GM12875 (cell line): ENCODE data around the gene AACS.
A peak's percentile ranks its signal among the peaks of the same experiment; 100 is the strongest.
"Not testable (repeated sequence)": the region's sequence is repeated elsewhere in the genome, so short reads cannot be mapped to it uniquely, and the experiment has no call there.

Source experiments
- H3K4me3 ChIP-seq: one replicate; pipeline ENCODE4 v1.5.1; 2011; ENCODE audit warnings: low read depth, low read length, control low read depth
- TF ChIP-seq, protein P1 (sequence below): IDR thresholded peaks from 2 replicates; pipeline ENCODE4 v1.5.1; 2011; ENCODE audit warnings: low read depth, mild to moderate bottlenecking, control low read depth, inconsistent platforms, low read length, moderate library complexity, borderline replicate concordance; ENCODE audit not compliant: insufficient read depth

AACS gene

GRCh38 chr12:125056306-125056705 is 8.9 kb upstream of the AACS start:
- TF ChIP-seq, protein P1, sequence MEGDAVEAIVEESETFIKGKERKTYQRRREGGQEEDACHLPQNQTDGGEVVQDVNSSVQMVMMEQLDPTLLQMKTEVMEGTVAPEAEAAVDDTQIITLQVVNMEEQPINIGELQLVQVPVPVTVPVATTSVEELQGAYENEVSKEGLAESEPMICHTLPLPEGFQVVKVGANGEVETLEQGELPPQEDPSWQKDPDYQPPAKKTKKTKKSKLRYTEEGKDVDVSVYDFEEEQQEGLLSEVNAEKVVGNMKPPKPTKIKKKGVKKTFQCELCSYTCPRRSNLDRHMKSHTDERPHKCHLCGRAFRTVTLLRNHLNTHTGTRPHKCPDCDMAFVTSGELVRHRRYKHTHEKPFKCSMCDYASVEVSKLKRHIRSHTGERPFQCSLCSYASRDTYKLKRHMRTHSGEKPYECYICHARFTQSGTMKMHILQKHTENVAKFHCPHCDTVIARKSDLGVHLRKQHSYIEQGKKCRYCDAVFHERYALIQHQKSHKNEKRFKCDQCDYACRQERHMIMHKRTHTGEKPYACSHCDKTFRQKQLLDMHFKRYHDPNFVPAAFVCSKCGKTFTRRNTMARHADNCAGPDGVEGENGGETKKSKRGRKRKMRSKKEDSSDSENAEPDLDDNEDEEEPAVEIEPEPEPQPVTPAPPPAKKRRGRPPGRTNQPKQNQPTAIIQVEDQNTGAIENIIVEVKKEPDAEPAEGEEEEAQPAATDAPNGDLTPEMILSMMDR = no peak
- H3K4me3 ChIP-seq = no peak overlapping the region

- no peak overlapping the region for H3K4me3 ChIP-seq
- TF ChIP-seq, protein P1 = no peak
These were observed 7.5 kb upstream of the AACS start for GRCh38 chr12:125057708-125058107.

GRCh38 chr12:125061229-125061628 is 4.0 kb upstream of the AACS start:
- no peak overlapping the region for H3K4me3 ChIP-seq
- TF ChIP-seq, protein P1 = no peak

GRCh38 chr12:125063522-125063921 is 1.7 kb upstream of the AACS start:
- not testable (repeated sequence) for H3K4me3 ChIP-seq

- TF ChIP-seq, protein P1 = no peak
- no peak overlapping the region for H3K4me3 ChIP-seq
These were observed 743 bp upstream of the AACS start for GRCh38 chr12:125064492-125064891.

GRCh38 chr12:125065919-125066570 is 810 bp downstream of the AACS start:
- TF ChIP-seq, protein P1 = no peak
- peak overlapping the region; percentile 92 for H3K4me3 ChIP-seq

DNA sequence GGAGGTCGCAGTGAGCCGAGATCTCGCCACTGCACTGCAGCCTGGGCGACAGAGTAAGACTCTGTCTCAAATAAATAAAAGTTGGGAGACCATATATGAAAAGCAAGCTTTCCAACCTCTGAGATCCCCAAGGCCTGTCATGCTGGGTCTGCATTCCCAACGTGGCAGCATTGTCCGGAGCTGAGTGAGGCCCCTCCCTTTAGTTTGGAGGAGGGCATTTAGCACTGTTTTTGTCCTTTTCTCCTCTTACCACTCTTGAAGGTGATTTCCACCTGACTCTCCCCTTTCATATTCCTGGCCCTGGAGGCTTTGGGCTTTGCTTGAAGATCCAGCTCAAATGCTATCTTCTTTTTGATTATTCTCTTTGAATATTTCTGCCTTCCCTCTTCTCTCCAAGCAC is 3.2 kb downstream of the AACS start:
- no peak overlapping the region for H3K4me3 ChIP-seq
- TF ChIP-seq, protein P1 = no peak
